Mesendoderm (in vitro differentiated cells): ENCODE data around the gene SESN1.

Experiments used
- DNase-seq: peaks from one replicate; pipeline ENCODE4 v3.0.0; 2013
- H2AK5ac ChIP-seq: 2 replicates; pipeline ENCODE4 v1.6.1; 2013; ENCODE audit warnings: low read length, inconsistent platforms
- H2BK120ac ChIP-seq: 2 replicates; pipeline ENCODE4 v1.6.1; 2013; ENCODE audit warnings: low read depth, mild to moderate bottlenecking, low read length, moderate library complexity, mixed read lengths
- H2BK15ac ChIP-seq: replicated peaks from 2 replicates; pipeline ENCODE4 v1.6.1; 2013; ENCODE audit warnings: low read depth, mild to moderate bottlenecking, moderate library complexity
- H2BK5ac ChIP-seq: 2 replicates; pipeline ENCODE4 v1.6.1; 2013; ENCODE audit warnings: low read length, inconsistent platforms
- H3K18ac ChIP-seq: 2 replicates; pipeline ENCODE4 v1.6.1; 2013; ENCODE audit warnings: mild to moderate bottlenecking, low read length, mixed read lengths
- H3K23ac ChIP-seq: one replicate; pipeline ENCODE4 v1.6.1; 2013; ENCODE audit warnings: low read length
- H3K27ac ChIP-seq: 2 replicates; pipeline ENCODE4 v1.5.1; 2013; ENCODE audit warnings: low read depth, mild to moderate bottlenecking, inconsistent platforms, low read length, moderate library complexity
- H3K27me3 ChIP-seq: 2 replicates; pipeline ENCODE4 v1.6.1; 2013; ENCODE audit warnings: low read length, control low read depth, mild to moderate bottlenecking, inconsistent platforms; ENCODE audit not compliant: insufficient read depth, poor library complexity
- H3K36me3 ChIP-seq: 2 replicates; pipeline ENCODE4 v1.6.1; 2013; ENCODE audit warnings: low read length, inconsistent platforms; ENCODE audit not compliant: control insufficient read depth, insufficient read depth
- H3K4ac ChIP-seq: one replicate; pipeline ENCODE4 v1.6.1; 2013; ENCODE audit warnings: low read depth, mild to moderate bottlenecking, low read length, moderate library complexity
- H3K4me1 ChIP-seq: 2 replicates; pipeline ENCODE4 v1.6.1; 2013; ENCODE audit warnings: low read depth, low read length, inconsistent platforms; ENCODE audit not compliant: control insufficient read depth
- H3K4me2 ChIP-seq: 2 replicates; pipeline ENCODE4 v1.6.1; 2013; ENCODE audit warnings: low read length
- H3K4me3 ChIP-seq: 2 replicates; pipeline ENCODE4 v1.5.1; 2013; ENCODE audit warnings: mild to moderate bottlenecking, low read length
- H3K56ac ChIP-seq: one replicate; pipeline ENCODE4 v1.6.1; 2013; ENCODE audit warnings: low read length
- H3K79me1 ChIP-seq: 2 replicates; pipeline ENCODE4 v1.6.1; 2013; ENCODE audit warnings: low read length, inconsistent platforms
- H3K79me2 ChIP-seq: 2 replicates; pipeline ENCODE4 v1.6.1; 2013; ENCODE audit warnings: mild to moderate bottlenecking, low read length; ENCODE audit not compliant: control insufficient read depth, insufficient read depth
- H3K9ac ChIP-seq: 2 replicates; pipeline ENCODE4 v1.6.1; 2013; ENCODE audit warnings: low read length, inconsistent platforms
- H4K5ac ChIP-seq: one replicate; pipeline ENCODE4 v1.6.1; 2013; ENCODE audit warnings: low read length
- H4K8ac ChIP-seq: one replicate; pipeline ENCODE4 v1.6.1; 2013; ENCODE audit warnings: low read depth, mild to moderate bottlenecking, control low read depth, low read length, moderate library complexity
- WGBS: extraction: QIAGEN DNeasy Blood & Tissue Kit; methylation state at CpG from one replicate; pipeline ENCODE4 v1.1.7; 2013; ENCODE audit warnings: low lambda C conversion rate, missing lambda C conversion rate; ENCODE audit not compliant: insufficient coverage; ENCODE audit errors: extremely low coverage; 5-methylcytosine and 5-hydroxymethylcytosine counted together

Gene SESN1

GRCh38 chr6:109103942-109104341 is 9.3 kb upstream of the SESN1 start:
- Histone ChIP-seq H4K5ac (no peak overlapping the region), H3K9ac (no peak overlapping the region), H3K4me3 (no peak overlapping the region), H3K4ac (no peak overlapping the region), H4K8ac (no peak overlapping the region), H3K18ac (no peak overlapping the region), H3K79me2 (no peaks in the 10 kb centered on the region), H3K4me2 (no peak overlapping the region), H2BK5ac (no peak overlapping the region), H3K27me3 (no peaks in the 10 kb centered on the region), H3K36me3 (no peaks in the 10 kb centered on the region), H3K79me1 (no peaks in the 10 kb centered on the region), H2AK5ac (no peak overlapping the region), H2BK120ac (no peak overlapping the region), H3K27ac (no peak overlapping the region), H3K56ac (no peak overlapping the region), H3K23ac (no peak overlapping the region), H2BK15ac (no peak overlapping the region), H3K4me1 (no peaks in the 10 kb centered on the region)
- no peak for DNase-seq

DNA sequence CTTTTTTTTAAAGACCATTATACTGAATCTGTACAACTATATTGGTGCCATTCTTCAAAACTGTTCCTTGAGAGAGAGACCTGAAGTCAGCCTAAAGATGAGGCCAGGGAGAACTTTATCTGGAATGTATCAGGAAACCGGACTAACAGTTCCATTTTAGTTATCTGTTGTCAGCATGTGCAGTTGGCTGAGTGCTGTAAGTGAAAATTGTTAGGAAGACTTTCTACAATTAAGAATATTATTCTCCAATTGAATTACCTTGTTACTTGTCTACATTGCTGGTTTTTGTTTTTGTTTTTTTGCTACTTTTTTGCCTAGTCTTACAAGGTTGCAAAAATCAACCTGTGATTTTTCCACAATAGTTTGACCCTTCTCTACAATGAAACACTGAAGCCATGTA is 8.1 kb upstream of the SESN1 start:
- no peak overlapping the region for H2BK15ac ChIP-seq
- no peak for DNase-seq
- H3K4ac ChIP-seq: no peak overlapping the region
- H2BK120ac ChIP-seq: no peak overlapping the region
- H3K36me3 ChIP-seq: no peaks in the 10 kb centered on the region
- no peaks in the 10 kb centered on the region for H3K79me2 ChIP-seq
- H3K4me1 ChIP-seq: no peaks in the 10 kb centered on the region
- H3K27me3 ChIP-seq: no peaks in the 10 kb centered on the region
- no peak overlapping the region for H3K23ac ChIP-seq
- H3K56ac ChIP-seq: no peak overlapping the region
- no peak overlapping the region for H4K5ac ChIP-seq
- H3K27ac ChIP-seq: no peak overlapping the region
- no peaks in the 10 kb centered on the region for H3K79me1 ChIP-seq
- H3K9ac ChIP-seq: no peak overlapping the region
- no peak overlapping the region for H3K18ac ChIP-seq
- no peak overlapping the region for H3K4me2 ChIP-seq
- no peak overlapping the region for H3K4me3 ChIP-seq
- no peak overlapping the region for H4K8ac ChIP-seq
- no peak overlapping the region for H2BK5ac ChIP-seq
- WGBS: no CpG with 5 or more reads among the region's 1 CpG
- H2AK5ac ChIP-seq: no peak overlapping the region

DNA sequence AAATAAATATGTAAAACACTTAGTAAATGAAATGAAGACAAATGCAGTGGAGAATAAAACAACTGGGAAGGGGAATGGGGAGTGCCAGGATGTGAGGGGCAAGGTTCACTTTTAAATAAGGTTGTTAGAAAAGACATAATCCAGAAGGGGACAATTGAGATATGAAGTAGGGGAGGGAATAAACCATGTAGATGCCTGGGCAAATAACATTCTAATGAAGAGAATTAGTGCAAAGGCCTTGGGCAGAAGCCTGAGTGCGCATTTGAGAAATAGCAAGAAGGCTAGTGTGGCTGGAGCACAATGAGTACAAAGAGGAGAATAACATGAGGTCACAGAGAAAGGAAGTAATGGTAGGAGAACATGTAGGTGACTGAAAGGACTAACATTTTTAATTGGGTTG is 3.0 kb upstream of the SESN1 start:
- no peak overlapping the region for H3K9ac ChIP-seq
- no peak overlapping the region for H3K4ac ChIP-seq
- no peak for DNase-seq
- H2BK15ac ChIP-seq: no peak overlapping the region
- WGBS: no CpG with 5 or more reads among the region's 1 CpG
- H3K4me2 ChIP-seq: no peak overlapping the region
- no peak overlapping the region for H3K27ac ChIP-seq
- H2AK5ac ChIP-seq: no peak overlapping the region
- no peak overlapping the region for H2BK120ac ChIP-seq
- no peaks in the 10 kb centered on the region for H3K79me1 ChIP-seq
- H3K4me1 ChIP-seq: no peaks in the 10 kb centered on the region
- no peak overlapping the region for H3K18ac ChIP-seq
- H3K79me2 ChIP-seq: no peaks in the 10 kb centered on the region
- H2BK5ac ChIP-seq: no peak overlapping the region
- H3K4me3 ChIP-seq: no peak overlapping the region
- no peaks in the 10 kb centered on the region for H3K27me3 ChIP-seq
- no peak overlapping the region for H4K5ac ChIP-seq
- no peak overlapping the region for H3K56ac ChIP-seq
- H3K23ac ChIP-seq: no peak overlapping the region
- H4K8ac ChIP-seq: no peak overlapping the region
- H3K36me3 ChIP-seq: no peaks in the 10 kb centered on the region

DNA sequence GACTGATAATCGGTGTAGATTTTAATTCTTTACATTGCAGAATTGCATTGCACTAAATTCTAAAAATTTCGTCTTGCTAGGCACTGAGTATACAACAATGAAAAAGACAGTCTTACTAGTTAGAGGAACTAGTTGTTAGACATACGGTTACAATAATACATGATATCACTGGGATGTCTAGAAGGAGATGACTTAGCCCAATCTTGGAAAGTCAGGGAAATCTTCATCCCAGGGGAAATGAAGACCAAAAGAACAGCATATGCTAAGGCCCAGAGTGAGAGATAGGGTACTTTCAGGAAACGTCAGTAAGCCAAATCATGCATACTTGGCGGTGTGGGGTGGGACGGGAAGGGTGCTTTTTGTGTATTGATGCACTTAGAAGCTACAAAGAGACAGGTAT is 1.6 kb upstream of the SESN1 start:
- Histone ChIP-seq H3K79me1 (peaks cover 2% of the 10 kb centered on the region), H3K36me3 (no peaks in the 10 kb centered on the region), H4K5ac (no peak overlapping the region), H3K27ac (no peak overlapping the region), H3K79me2 (no peaks in the 10 kb centered on the region), H3K9ac (no peak overlapping the region), H4K8ac (no peak overlapping the region), H3K23ac (no peak overlapping the region), H3K4me2 (no peak overlapping the region), H3K4ac (no peak overlapping the region), H2BK120ac (no peak overlapping the region), H3K27me3 (no peaks in the 10 kb centered on the region), H2BK5ac (no peak overlapping the region), H3K56ac (no peak overlapping the region), H2BK15ac (no peak overlapping the region), H3K18ac (no peak overlapping the region), H3K4me1 (no peaks in the 10 kb centered on the region), H2AK5ac (no peak overlapping the region), H3K4me3 (no peak overlapping the region)
- DNase-seq: no peak
- no CpG with 5 or more reads among the region's 6 CpGs for WGBS

GRCh38 chr6:109095835-109096084 is 1.1 kb upstream of the SESN1 start:
- H3K4me2 ChIP-seq: peak overlapping the region; percentile 81
- no peak overlapping the region for H2BK5ac ChIP-seq
- peak overlapping the region; percentile 79 for H3K56ac ChIP-seq
- no peaks in the 10 kb centered on the region for H3K4me1 ChIP-seq
- no peak overlapping the region for H4K8ac ChIP-seq
- H4K5ac ChIP-seq: no peak overlapping the region
- H3K79me2 ChIP-seq: no peaks in the 10 kb centered on the region
- H3K23ac ChIP-seq: no peak overlapping the region
- no peaks in the 10 kb centered on the region for H3K27me3 ChIP-seq
- H2AK5ac ChIP-seq: no peak overlapping the region
- H3K18ac ChIP-seq: no peak overlapping the region
- no peak for DNase-seq
- H3K4me3 ChIP-seq: peak overlapping the region; percentile 62
- H2BK120ac ChIP-seq: no peak overlapping the region
- peak overlapping the region; percentile 69 for H3K9ac ChIP-seq
- peaks cover 4% of the 10 kb centered on the region for H3K79me1 ChIP-seq
- no peak overlapping the region for H2BK15ac ChIP-seq
- H3K36me3 ChIP-seq: no peaks in the 10 kb centered on the region
- no peak overlapping the region for H3K4ac ChIP-seq
- H3K27ac ChIP-seq: no peak overlapping the region
- no CpG with 5 or more reads among the region's 8 CpGs for WGBS

DNA sequence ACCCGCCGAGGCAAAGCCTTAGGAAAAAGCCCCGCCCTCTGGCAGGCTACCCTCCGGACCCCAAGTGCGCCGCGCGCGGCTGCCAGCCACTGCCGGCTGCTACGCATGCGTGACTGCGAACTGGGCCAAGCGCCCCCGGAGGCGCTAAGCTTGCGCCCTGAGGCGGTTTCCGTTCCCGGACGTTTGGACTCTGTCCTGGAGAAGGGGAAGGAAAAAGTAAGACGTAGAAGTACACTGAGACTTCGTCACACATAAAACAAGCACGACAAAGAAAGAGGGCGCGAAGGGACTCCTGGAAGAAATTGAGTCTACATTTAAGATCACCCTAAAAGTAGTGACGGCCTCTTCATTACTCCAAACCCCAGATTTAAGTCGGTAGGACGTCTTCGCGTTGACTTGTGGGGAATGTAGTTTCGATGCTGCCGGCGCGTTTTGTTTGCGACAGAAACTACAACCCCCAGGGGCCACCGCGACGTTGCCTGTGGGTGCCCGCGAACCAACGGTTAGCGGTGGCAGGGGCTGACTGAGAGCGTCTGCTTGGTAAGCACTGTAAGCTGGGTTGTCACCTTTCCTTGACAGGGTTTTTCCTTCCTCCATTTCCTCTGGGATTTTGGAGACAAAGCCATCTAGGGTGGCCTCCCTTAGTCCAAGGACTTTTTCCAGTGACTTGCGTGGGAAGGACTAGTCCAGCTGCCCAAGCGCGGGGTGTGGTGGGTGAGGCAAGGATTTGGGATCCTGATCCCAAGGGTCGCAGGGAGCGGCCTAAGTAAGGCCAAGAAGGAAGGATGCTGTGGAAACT is 589 bp upstream of the SESN1 start, which contains the start of gene CEP57L1:
CEP57L1 (plus strand) TSS at position 472 of the 799 bp plus-strand sequence. CDS start 49,715 bp downstream, outside the sequence.
- H2BK15ac ChIP-seq: no peak within 1 kb of the TSS
- H4K5ac ChIP-seq: no peak within 1 kb of the TSS
- no peaks in the 10 kb centered on the region for H3K27me3 ChIP-seq
- H3K4me3 ChIP-seq: peak within 1 kb of the TSS; percentile 67
- H3K9ac ChIP-seq: peak within 1 kb of the TSS; percentile 69
- no peak within 1 kb of the TSS for H2BK120ac ChIP-seq
- H3K36me3 ChIP-seq: no peaks in the 10 kb centered on the region
- DNase-seq: peak; percentile 98
- peak within 1 kb of the TSS; percentile 76 for H3K27ac ChIP-seq
- H3K79me1 ChIP-seq: peaks cover 4% of the 10 kb centered on the region
- no peak within 1 kb of the TSS for H4K8ac ChIP-seq
- H3K4ac ChIP-seq: no peak within 1 kb of the TSS
- H3K4me1 ChIP-seq: no peaks in the 10 kb centered on the region
- no peaks in the 10 kb centered on the region for H3K79me2 ChIP-seq
- H3K4me2 ChIP-seq: peak within 1 kb of the TSS; percentile 81
- H2BK5ac ChIP-seq: no peak within 1 kb of the TSS
- H3K23ac ChIP-seq: no peak within 1 kb of the TSS
- no CpG with 5 or more reads among the region's 49 CpGs for WGBS
- no peak within 1 kb of the TSS for H2AK5ac ChIP-seq
- peak within 1 kb of the TSS; percentile 83 for H3K56ac ChIP-seq
- H3K18ac ChIP-seq: peak within 1 kb of the TSS; percentile 56
